ENCODE results near the gene VILL.
"Not testable (repeated sequence)": the region's sequence is repeated elsewhere in the genome, so short reads cannot be mapped to it uniquely, and the experiment has no call there.

Gene VILL

DNA sequence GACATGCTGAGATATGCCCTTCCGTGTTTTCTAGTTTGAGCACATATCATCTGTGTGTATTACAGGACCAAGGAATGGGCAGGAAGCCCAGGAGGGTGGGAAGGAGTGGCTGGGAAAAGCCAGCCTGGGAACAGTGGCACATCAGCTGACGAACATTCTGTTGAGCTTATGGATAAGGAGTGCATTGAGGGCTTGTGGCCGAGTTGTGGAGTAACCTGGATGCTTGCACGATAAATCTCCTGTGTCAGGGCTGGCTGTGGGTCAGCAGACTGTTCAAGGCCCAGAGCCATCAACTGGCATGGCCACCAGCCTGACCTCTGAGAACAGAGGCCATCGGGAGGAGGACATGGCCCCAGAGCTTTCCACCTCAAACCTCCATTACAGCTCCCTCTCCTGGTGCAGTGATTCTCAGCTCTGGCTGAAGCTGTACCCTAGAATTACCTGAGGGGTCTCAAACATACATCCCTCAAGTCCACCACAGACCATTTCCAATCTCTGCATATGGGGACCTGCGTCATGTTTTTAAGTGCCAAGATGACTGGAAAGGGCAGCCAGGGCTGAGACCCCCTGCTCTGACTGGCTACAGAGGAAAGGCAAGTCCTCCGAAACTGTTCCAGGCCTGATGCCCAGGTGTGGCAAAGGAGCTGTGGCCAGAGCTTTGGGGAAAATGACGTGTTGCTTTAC, 4.8 kb upstream of the VILL start:
- in situ Hi-C loops (cut with MboI; ENCODE audit: low sequenced_read_pairs) = no loop called here

DNA sequence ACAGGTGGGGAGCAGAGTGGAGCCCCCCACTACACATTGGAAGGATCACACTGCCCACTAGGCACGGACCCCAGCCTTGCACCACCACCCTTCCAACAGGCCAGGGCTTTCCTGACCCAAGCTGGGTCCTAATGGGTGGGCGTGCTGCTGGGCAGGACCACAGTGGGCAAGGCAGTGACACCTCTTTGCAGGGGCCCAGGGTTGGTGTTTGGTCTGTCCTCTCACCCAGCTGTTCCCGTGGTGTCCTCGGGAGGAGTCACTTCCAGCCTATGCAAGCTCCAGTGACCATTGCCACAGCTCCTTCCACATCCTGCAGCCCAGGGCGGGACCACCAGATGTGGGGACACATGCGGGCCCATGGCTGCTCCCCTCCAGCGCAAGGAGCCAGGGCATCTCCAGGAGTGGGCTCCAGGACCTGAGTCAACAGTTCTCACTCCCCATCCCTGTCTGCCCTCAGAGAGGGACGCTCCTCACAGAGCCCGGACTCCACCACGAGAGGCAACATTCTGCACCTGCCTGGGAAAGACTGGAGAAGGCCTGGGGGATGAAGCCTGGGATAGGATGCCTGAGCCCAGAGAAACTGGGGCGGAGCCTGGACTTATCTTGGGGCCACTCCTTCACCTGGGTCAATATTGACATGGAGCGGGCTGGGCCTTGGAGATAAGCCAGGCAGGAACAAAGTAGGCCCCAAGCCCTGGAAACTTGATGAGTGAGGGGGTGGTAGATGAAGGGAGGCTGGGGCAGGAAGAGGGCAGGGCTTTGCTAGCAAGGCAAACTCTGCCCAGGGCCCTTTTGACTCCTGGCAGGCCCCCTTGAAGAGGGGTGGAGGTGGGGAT, 3.9 kb upstream of the VILL start:
- in situ Hi-C loops (cut with MboI; ENCODE audit: low sequenced_read_pairs) = no loop called here

DNA sequence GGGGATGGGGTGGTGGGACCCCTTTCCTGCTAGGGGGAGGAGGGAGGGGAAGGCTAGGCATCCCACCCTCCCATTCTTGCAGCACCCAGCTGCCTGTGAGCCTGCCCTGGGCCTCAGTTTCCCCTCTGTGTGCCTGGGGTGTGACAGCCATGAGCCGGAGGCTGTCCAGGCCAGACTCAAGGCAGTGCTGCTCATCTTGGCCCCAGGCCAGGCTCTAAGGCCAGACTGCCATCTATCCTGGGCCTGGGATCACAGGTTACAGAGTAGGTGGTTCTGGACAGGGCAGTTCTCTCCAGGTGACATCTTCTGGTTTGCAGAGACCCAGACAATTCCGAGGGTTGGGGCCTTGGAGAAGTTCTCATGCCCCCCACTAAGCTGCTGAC, 3.3 kb upstream of the VILL start:
- in situ Hi-C loops (cut with MboI; ENCODE audit: low sequenced_read_pairs) = no loop called here

DNA sequence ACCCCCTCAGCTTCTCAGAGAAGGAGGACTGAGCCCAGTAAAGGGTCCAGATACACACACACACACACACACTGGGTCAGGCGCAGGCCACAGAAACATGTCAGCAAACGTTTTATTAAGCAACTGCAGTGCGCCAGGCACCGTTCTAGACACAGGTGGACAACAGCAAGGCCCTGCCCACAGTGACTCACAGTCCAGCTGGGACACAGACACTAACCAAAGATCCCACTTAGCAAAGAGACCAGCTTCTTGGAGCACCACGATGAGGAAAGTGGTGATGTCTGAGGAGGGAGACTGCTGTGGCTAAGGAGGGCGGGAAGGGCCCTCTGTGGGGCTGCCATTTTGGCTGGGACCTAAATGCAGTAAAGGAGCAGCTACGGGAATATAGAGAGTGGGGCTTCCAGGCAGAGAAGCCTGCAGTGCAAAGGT, 2.8 kb upstream of the VILL start:
- in situ Hi-C loops (cut with MboI; ENCODE audit: low sequenced_read_pairs) = no loop called here

DNA sequence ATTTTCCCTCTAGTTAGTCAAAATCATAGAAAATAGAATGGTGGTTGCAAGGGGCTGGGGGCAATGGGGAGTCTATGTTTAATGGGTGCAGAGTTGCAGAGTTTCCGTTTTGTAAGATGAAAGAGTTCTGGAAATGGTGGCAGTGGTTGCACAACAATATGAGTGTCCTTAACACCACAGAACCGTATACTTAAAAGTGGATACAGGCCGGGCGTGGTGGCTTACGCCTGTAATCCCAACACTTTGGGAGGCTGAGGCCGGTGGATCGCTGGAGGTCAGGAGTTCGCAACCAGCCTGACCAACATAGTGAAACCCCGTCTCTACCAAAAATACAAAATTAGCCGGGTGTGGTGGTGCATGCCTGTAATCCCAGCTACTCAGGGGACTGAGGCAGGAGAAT, 2.2 kb upstream of the VILL start:
- in situ Hi-C loops (cut with MboI; ENCODE audit: low sequenced_read_pairs) = not testable (repeated sequence)

DNA sequence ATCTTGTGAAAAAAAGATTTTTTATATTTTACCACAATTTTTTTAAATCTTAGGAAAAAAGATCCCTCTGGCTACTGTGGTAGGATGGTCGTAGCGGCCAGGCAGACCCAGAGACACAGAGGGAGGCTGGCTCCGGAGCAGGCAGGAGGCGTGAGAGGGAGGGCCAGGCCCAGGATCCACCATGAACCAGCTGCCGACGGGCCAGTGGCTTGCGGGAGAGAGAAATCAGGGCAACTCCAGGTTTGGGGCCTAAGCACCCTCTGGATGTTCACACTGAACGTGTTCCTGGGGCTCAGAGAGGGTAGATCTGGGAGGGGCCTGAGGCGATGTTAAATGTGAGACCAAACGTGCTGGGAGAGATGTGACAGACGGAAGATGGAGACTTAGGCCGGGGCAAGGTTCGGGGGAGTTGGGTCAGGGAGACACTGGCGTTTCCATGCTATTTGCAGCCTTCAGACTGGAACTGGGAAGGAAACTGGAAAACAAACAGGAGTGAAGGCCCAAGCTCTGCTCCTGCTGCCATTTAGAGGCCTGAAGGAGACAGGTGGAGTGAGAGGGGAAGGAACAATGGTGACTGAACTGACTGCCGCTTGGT, 1.6 kb upstream of the VILL start:
- in situ Hi-C loops (cut with MboI; ENCODE audit: low sequenced_read_pairs) = no loop called here

DNA sequence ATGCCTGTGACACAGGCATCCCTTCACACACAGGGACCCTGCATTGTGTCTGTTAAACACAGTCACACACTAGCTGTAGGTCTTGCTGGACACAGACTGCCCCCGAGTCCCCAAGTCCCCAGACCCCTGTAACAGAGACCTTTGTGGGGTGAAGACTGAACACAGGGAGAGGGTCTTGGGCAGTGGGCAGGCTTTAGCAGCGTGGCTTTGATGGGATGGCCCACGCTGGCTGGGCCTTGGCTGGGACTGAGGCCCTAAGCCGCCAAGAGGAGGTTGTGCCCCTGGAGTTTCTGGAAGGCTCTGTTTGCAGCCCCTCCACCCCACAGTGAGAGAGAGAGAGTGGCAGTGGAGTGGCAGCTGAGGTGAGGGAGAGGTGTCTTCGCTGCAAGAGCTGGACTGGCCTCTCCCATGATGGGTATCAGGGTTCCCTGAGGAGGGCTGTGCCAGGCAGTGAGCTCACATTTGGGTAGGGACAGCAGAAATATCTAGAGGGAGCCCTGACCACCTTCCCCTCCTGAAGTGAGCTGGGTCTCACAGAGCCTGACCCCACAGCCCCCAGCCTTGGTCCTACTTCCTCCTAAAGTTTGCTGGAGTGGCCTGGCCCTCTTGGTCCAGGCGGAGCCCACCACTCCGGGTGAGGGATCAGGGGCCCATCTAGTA, 635 bp upstream of the VILL start:
- in situ Hi-C loops (cut with MboI; ENCODE audit: low sequenced_read_pairs) = no loop called here

DNA sequence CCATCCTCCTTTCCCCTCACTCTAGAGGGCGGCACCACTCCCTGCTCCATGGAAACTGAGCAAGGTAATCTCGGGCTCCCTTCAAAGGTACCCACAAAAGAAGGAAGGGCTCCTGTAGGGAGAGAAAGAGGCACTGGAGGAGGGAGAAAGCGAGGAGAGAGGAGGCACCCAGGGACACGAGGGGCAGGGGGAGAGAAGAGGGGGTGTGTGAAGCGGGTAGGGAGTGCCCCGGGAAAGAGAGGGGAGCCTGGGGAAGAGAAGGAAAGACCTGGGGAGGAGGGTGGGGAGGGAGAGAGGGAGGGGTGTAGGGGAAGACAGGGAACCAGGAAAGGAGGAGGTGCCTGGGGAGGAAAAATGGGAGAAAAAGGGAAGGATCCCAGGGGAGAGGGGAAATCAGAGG, 523 bp downstream of the VILL start:
- in situ Hi-C loops (cut with MboI; ENCODE audit: low sequenced_read_pairs) = no loop called here

DNA sequence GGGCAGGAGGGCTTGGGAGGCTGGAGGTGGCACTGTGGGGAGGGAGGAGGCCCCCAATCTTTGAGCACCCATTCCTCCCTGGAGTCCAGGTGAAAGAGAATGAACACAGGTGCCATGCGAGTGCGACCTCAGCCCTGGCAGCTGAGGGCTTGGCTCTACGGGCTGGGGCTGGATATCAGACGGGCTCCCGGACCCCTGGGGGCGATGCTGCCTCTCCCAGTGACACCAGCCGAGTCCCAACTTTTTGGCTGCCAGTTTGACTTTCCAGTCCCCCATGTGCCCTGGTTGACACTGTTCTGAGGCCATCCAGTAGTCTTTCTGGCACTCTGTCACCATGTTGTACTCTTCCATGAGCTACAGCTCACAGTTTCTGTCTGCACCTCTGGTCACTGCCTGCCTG, 1.2 kb downstream of the VILL start:
- in situ Hi-C loops (cut with MboI; ENCODE audit: low sequenced_read_pairs) = no loop called here

DNA sequence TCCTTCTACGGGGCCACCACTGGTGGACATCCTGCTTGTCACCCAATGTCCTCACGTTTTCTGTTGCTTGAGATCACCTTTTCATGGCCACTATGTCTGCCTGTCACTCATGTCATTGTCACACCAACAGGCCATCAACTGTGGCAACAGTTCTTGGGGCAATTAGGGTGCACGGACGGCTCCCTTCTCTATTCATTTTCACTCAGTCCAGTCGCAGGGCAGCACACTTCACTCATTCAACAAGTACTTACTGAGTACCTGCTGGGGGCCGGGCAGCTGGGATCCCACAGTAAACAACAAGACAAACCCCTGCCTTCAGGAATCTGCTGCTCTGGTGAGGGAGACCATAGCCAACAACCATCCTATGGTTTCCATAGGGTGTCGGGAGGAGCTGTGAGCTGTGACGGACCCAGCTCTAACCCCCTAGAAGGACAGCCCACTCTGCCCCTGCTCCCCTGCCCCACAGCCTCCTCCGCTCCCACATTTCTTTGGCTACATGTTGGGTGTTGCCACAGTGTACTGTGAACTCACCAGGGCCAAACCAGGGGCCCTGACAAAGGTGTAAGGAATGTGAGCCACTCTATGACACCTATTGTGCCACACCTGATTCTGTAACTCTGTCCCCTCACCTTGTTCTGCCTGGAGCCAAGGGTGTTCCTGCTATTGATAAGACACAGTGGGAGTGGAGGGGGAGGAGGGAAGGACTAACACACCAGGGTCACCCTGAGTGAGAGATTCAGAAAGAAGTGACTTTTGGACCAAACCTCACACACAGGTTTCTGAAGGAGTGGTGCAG, 1.9 kb downstream of the VILL start:
- in situ Hi-C loops (cut with MboI; ENCODE audit: low sequenced_read_pairs) = no loop called here

DNA sequence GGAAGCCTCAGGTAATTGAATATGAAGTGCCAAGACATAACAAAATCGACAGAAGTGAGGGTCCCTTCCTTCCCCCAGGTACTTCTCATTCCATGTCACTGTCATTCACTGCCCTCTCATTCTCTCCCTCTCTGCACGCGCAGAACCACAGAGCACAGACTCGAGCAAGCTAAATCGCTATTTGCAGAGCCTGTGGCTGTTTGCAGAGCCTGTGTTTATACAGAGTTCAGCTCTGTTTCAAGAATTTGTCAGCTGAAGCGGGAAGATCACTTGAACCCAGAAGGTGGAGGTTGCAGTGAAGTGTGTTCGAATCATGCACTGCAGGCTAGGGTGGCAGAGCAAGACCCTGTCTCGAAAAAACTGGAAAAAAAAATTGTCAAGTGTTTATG, 2.5 kb downstream of the VILL start:
- in situ Hi-C loops (cut with MboI; ENCODE audit: low sequenced_read_pairs) = no loop called here

DNA sequence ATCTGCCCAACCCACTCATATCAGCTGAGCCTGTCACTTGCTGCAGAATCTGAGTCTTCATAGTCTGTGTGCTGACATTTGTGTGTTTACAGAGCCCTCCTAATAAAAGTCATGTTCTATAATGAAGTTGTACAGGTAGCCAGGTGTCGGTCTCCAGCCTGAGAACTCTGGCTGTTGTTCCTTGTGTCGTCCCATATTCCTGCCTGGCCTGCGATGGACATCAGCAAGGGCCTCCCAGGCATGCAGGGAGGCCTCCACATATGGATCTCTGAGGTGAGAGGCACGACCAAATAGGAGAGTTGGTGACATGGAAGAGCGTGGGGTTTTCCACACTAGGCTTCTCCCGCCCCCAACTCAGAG, 2.9 kb downstream of the VILL start:
- in situ Hi-C loops (cut with MboI; ENCODE audit: low sequenced_read_pairs) = no loop called here

DNA sequence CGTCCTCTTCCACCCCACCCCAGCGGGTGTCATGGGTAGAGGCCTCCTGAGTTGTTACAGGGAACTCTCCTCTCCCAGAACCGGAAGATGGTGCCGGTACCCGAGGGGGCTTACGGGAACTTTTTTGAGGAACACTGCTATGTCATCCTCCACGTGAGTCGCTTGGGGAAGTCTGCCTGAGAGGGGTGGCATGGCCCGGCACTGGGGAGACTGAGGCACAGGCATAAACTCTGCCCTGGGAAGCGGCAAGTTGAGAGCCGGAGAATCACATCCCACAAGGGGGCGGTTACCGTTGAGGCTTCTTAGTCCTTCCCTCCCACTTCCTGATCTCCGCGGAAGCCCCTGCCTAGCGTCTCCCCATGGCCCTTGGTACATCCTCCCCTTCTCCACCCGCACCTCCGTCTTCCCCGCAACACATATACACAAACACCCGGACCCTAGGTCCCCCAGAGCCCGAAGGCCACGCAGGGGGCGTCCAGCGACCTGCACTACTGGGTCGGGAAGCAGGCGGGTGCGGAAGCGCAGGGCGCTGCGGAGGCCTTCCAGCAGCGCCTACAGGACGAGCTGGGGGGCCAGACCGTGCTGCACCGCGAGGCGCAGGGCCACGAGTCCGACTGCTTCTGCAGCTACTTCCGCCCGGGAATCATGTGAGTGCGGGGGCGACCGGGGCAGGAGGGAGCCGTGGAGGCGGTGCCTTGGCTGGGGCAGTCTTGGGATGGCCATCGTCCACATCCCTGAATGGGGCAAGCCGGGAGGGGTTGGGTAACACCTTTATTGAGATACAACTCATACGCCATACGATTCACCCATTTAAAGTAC, 3.4 kb downstream of the VILL start:
- in situ Hi-C loops (cut with MboI; ENCODE audit: low sequenced_read_pairs) = no loop called here

DNA sequence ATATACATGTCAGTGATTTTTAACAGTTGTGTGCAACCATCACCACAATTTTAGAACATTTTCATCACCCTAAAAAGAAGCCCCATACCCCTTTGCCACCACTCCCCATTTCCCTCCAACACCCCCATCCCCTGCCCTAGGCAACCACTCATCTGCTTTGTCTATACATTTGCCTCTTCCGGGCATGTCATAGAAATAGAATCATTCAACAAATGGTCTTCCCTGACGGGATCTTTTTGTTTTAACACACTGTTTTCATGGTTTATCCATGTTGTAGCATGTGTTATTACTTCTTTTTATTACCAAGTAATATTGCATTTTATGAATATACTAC, 4.0 kb downstream of the VILL start:
- in situ Hi-C loops (cut with MboI; ENCODE audit: low sequenced_read_pairs) = no loop called here

DNA sequence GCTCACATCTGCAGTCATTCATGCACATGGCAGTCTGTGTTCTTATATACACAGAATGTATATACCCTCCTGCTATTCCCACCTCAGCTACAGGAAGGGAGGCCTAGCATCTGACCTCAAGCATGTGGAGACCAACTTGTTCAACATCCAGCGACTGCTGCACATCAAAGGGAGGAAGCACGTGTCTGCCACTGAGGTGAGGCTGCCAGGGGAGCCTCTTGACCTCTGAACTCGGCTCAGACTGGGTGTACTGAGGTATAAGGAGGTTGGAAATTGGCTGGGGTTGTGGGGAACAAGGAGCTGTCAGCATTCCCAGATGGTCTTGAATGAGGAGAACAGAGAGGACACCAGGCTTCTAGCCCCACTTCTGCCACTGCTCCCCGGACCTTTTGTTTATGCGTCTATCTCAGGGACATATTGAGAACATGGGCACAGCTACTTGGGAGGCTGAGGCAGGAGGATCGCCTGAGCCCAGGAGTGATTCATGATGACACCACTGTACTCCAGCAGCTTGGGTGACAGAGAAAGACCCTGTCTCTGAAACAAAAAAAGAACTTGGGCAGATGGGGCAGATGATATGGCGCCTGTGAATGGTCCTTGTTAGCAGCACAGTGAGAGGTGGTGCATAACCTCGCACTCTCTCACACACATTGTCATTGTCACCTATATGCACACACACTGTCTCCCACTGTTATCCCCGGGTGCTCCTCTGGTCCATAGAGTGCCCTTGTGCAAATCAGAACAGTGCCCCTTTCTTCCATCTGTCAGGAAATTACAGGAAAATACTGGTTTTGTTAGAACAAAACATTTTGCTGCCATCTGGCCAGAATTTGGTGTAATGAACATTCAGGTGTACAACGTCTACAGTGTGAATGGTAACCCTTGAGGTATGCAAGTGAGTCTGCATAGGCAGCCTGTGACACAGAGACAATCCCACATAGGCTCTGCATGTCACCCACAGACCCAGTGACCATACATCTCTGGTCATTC, 5.4 kb downstream of the VILL start:
- in situ Hi-C loops (cut with MboI; ENCODE audit: low sequenced_read_pairs) = no loop called here

DNA sequence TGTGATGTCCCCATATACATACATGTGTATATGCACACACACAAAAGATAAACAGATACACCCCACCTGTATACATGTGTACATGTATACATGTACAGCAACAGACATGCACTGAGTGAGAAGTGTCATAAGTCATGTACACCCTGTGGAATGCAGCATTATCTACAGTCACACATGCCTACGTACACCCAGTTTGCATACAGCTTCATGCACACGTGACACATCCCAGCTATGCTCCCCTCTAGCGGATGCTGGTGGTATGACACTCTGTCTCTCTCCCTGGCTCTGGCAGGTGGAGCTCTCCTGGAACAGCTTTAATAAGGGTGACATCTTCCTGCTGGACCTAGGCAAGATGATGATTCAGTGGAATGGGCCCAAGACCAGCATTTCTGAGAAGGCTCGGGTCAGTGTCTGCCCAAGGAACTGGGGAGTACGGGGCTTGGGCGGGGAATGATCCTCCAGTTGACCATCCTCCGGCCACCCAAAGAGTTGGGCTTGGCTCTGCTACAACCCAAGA, 6.3 kb downstream of the VILL start:
- in situ Hi-C loops (cut with MboI; ENCODE audit: low sequenced_read_pairs) = no loop called here

DNA sequence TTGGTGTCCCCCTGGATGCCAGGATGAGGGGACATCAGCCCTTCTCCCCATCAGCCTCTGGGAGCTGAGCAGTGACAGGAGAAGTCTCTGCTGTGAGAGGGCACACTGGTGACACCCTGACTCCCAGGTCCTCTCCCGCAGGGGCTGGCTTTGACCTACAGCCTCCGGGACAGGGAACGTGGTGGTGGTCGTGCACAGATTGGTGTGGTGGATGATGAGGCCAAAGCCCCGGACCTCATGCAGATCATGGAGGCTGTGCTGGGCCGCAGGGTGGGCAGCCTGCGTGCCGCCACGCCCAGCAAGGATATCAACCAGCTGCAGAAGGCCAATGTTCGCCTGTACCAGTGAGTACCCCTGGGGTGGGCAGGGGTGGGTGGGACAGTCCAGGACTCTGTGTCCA, 6.8 kb downstream of the VILL start:
- in situ Hi-C loops (cut with MboI; ENCODE audit: low sequenced_read_pairs) = no loop called here

DNA sequence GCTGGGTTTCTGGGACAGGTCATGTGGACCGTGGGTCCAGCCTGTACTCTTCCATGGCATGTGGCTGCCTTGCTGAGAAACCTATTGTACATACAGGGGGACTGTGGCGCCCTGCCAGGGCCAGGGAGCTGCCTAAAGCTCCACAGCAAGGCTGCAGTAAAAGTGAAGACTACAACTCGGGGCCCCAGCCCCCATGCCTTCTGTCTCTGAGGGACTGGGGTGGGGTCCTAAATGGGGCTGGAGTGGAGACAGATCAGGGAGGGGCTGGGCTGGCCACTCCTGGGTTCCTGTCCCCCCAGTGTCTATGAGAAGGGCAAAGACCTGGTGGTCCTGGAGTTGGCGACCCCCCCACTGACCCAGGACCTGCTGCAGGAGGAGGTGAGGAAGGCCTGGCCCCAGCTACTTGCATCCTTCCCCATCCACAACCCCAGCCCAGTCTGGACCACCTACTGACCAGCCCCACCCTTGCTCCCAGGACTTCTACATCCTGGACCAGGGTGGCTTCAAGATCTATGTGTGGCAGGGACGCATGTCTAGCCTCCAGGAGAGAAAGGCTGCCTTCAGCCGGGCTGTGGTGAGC, 7.3 kb downstream of the VILL start:
- in situ Hi-C loops (cut with MboI; ENCODE audit: low sequenced_read_pairs) = no loop called here
